Medulla oblongata (tissue), 1 donor: ENCODE results near the gene FAM120A.

Experiments used
- DNase-seq: peaks from one replicate; pipeline ENCODE4 v3.0.0-alpha.2; 2015; ENCODE audit errors: extremely low spot score

Gene FAM120A

DNA sequence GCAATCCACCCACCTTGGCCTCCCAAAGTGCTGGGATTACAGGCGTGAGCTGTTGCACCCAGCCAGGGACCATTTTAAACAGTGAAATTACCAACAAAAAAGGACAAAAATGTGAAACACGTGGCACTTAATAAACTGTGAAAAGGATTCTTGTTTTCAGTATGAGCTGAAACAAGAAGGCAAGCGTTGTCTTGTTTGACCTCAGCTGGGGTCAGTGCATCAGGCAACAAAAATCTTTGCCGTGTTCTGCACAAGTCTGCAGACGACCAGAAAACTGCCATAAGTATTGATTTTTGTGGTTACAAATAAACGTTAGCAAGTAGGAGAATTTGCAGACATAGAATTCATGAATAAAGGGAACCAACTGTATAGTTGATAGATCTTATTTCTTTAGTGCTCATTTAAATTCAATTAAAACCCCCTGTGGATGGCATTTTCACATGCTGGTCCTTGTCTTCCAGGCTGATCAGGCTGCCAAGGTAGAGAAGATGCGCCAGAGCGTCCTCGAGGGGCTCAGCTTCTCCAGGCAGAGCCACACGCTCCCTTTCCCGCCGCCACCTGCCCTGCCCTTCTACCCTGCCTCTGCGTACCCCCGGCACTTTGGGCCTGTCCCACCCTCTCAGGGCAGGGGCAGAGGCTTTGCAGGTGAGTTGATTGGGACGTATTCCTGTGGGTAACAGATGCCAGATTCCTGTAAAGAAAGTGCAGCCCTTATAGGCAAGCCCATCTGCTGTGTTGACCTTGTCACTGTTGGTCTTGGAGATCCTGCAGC is 106.1 kb downstream of the FAM120A start:
- peak; percentile 51 for DNase-seq

DNA sequence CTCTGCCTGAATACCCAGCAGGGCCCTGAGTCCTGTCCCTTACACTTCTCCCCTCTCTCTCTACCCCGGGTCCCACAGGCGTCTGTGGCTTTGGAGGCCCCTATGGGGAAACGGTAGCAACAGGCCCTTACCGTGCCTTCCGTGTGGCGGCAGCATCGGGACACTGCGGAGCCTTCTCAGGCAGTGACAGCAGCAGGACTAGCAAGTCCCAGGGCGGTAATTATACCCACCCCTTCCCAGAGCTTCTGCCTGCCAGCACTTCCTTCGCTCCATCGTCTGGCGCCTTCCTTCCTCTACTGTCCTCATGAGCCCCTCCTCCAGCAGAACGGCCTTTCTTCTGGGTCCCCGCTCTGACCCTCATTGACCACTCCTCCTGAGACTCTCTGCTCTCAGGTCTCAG is 107.0 kb downstream of the FAM120A start:
- no peak for DNase-seq

DNA sequence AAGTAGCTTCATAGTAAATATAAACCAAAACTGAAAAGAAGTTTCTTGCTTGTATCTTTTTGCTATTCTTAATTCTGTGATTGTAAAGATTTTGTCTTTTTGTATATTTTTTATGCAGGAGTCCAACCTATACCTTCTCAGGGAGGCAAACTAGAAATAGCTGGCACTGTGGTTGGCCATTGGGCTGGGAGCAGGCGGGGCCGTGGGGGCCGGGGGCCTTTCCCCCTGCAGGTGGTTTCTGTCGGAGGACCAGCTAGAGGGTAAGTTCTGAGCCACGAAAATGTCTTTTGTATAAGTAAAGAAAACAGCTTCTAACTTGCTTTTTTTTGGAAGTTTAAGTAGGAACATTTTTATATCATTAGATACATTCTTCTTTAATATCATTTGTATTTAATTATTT is 109.5 kb downstream of the FAM120A start:
- DNase-seq = no peak

DNA sequence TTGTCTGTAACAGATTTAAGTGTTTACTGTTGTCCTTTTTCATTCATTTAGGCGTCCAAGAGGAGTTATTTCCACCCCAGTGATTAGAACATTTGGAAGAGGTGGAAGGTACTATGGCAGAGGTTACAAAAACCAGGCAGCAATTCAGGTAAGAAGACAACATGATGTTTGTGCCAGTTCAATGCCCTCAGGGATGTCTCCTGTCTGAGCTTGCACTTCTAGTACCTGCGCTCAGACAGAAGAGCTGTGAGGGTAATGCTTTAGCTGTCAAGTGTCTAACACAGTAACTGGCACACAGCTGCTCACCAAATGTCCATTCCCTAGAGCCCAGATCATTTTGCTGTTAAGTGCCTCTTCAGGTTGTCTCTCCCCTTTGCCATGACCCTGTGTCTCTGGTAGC is 110.7 kb downstream of the FAM120A start:
- DNase-seq = no peak

DNA sequence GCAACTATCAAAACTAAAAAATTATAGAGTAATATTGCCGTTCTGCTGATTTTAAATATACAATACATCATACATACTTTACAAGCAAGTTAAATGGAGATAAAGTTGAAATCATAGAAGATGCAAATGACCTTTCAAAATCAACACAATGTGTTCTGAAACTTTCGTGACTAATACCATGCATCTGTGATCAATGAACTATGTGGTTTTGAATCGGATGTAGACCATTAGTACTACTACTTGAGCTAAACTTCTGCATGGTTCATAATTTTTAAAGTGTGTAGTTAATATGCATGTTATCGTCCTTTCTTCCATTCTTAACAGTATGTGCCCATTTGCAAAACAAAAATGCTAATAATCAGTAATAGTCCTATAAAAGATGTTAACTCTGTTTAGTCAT is 113.6 kb downstream of the FAM120A start:
- no peak for DNase-seq

DNA sequence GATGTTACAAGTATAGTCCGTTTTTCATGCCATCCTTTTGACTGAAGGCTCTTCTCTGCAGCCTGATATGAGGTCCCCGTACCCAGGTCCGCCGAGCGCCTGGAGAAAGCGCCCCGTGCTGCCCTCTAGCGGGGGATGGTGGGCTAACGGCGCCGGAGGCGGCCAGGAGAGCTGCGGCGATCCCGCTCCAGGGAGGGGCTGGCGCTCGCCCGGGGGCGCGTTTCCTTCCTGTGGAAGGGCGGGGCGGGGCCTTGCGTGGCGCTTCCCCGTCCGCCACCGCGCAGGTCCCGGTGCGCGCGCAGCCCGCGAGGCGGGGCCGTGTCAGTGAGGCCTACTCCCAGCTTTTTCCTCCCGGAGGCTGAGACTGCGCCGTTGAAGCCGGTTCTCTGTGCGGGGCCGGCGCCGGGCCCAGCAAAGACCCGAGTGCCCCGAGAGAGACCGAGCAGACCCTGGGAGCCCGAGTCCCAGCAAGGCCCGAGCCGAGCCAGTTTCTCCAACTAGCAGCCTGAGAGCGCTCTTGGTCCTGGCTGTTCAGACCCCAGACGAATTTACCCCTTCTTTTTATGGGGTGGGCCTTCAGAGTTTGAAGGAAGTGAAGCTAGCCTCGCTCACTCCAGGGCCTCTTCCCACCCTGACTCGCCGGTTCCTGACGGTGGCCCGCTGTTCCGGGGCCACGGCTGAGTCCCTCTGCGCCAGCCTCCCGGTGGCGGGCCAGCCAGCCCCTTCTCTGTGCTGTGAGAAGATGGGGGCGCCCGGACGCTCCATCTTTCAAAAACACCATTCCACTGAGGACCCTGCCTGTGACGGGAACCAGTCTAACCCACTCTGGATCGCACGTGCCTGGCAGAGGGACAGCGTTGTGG is 115.2 kb downstream of the FAM120A start:
- DNase-seq = peak; percentile 98

DNA sequence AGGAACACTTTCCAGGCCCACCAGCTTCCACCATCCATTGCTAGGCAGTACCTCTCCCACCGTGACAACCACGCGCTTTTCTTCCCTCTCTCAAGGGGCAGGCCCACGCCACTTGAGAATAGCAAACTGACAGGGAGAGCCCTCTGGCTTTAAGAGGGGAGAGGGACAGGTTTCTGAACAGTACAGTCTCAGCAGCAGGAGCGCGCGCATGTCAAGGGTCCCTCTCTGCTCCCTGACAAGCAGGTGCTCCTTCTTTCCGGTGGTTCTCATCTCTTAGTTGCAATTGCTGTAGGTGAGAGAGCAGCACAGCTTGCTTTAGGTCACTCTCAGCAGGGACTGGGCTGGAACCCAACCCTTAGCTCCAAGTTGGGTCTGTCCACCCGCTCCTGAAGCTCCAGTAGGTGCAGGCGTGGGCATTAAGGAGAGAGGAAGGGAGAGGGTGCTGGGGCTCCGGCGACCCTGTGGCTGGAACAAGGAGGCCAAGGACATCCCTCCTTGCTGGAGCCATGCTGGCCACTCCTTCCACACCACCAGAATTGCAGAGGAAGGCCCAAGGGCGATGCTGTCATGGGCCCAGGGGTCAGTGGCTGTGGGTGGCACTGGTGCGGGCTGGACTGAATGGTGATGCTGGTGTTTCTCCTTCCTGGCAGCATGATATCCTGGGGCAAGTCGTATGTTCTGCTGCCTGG is 115.9 kb downstream of the FAM120A start:
- DNase-seq = no peak

DNA sequence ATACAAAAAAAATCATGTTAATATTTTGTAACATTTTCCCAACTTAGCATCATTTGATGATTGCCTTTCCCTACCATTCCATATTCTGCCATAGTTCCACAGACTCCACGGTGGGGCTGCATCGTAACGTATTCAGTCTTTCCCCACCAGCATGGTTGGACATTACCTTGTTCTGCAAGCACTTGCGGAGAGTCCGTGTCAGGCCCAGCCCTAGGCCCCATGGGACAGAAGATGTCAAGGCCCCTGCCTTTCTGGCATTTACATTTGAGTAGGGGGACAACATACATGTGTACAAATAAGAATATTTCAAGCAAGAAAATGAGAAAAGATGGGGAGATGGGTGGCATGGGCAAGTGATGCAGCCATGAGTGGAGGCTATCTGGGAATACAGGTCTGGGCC is 116.7 kb downstream of the FAM120A start:
- no peak for DNase-seq

DNA sequence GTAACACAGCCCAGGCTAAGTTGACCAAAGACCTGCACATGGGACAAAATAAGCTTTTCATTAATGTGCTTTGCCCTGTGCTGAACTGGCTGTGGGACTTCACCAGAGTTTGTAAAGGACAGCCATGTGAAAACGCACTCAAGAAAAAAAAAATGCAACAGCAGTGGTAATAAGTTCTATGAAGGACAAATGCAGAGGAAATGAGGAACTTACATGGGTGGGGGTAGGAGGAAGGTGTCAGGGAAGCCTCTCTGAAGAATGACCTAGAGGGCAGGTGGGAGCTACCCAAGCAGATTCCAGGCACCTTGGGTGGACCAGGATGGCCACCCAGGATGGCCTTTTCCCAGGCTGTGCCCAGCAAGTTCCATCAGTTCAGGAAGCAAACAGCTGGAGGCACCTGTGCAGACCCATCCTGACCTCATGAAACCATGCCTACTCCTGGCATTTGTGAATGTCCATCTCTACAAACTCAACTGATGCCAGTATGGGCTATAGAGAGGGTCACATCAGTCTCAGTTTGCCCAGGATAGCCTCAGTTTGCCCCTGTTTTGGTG is 118.2 kb downstream of the FAM120A start:
- DNase-seq = no peak

DNA sequence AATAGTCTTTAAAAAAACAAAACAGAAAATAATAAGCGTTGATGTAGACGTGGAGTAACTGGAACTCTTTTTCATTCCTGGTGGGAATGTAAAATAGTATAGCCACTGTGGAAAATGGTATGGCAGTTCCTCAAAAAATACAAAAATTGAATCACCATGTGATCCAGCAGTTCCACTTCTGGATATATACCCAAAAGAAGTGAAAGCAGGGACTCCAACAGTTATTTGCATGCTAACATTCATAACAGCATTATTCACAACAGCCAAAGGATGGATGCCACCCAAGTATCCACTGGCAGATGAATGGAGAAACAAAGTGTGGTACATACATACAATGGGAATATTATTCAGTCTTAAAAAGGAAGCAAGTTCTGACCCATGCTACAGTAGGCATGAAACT is 120.7 kb downstream of the FAM120A start:
- no peak for DNase-seq

DNA sequence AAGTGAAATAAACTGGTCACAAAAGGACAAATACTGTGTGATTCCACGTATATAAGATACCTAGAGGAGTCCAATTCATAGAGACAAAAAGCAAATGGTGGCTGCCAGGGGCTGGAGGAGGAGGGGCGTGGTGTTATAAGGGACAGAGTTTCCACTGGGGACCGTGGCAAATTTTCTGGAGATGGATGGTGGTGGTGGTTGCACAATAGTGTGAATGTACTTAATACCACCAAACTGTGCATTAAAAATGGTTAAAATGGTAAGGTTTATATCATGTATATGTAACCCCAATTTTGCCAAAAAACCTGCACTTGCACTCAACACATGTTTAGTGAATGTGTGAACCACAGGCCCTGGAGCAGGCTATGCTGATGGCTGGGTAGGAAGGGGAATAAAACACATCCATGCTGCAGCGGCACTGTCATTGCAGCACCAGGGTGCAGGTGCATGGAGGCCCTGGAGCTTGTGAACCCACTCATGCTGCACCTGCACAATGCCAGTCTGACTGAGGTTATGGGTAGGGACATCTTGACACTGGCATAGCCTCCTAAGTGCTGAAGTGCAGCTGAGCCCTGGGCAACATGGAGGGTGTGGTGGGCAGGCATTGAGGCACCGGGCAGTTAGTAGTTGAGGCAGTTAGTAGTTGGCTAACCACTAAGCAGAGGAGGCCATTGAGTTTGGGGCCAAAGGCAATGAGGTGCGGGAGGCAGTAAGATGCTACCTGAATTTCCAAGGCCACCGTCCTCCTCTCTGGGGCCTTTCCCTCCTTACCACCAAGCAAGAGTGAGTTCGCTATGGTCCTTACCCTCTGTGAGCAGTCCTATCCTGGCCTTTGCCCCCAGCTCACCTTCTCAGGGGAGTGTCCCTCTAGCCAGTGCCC is 121.4 kb downstream of the FAM120A start:
- DNase-seq = no peak

DNA sequence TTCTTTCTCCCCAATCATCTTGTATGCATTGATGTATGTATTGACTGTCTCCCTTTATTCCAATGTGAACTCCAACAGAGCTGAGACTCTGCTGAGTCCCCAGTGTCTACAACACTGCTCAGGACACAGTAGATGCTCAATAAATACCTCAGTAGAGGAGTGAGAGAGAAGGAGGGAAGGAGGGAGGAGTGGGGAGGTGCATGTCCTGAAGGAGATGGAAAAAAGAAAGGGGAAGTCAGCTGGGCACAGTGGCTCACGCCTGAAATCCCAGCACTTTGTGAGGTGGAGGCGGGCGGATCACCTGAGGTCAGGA is 122.0 kb downstream of the FAM120A start:
- DNase-seq = no peak

DNA sequence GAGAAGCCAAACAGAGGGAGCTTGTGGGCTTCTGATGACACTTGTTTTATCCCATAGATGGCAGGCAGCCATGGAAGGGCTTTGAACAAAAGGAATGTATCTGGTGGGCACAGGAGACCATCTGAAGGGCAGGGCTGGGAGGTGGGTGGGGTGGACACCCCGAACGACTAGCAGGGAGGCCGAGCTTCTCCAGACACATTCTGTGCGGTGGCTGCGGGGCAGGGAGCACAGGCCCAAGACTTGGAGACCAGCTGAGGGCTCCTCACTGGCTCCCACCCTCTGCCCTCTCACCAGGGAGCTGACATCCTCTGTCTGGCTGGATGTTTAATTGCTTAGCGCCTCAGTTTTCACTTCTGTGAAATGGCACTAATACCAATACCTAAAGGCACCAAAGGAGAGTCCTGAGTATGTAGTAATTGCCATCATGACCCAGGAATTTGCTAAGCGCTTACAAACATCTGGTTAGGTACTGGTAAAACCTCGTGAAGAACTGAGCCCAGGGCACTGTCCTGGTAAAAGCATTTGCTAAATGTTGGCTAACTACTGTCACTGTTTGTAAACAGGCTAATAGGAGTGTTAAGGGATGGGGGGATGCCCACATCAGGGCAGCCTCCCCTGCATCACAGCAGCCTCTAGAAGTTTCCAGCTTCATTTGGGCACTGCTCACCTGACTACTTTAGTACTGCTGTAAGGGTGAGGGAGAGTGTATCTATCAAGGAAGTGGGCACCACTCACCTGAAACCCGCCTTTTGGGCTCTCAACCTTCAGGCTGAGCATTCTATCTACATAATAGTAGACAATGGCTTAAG is 122.8 kb downstream of the FAM120A start:
- no peak for DNase-seq

DNA sequence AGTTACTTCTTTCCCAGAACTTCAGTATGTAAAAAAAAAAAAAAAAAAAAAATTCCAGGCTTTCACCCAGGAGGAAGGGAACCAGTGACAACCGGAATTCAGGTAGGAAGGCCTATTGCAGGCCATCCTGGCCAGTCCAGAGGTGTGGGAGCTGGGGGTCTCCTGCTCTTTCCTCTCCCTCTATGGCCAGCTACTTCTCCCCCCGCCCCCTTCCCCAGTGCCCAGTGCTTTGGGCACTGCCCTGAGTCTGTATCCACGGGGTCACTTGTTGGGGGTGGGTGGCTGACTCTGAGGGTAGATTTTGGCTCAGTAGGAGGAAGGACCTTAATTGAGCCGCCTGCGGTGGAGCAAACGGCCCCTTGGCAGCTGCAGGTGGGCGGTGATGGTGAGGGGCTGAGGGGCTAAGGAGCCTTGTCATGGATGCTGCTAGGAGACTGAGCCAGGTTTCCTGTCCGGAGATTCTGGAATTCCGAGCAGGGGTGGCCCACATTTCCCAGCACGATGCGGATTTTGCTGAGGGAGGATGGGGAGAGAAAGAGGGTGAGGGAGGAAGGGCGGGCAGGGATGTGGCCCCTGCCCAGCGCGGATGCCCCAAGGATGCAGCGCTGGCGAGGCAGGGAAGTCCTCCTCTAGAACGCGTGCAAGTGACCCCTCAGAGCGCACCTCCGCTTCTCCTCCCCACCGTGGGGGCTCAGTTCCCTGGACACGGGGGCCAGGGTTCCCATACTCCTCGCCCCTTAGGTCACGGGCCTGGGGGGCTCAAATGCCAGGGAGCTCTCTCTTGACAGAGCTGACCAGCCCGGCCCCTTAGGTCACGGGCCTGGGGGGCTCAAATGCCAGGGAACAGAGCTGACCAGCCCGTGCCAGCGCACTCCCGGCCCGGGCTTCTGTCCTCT is 123.7 kb downstream of the FAM120A start:
- DNase-seq = no peak

DNA sequence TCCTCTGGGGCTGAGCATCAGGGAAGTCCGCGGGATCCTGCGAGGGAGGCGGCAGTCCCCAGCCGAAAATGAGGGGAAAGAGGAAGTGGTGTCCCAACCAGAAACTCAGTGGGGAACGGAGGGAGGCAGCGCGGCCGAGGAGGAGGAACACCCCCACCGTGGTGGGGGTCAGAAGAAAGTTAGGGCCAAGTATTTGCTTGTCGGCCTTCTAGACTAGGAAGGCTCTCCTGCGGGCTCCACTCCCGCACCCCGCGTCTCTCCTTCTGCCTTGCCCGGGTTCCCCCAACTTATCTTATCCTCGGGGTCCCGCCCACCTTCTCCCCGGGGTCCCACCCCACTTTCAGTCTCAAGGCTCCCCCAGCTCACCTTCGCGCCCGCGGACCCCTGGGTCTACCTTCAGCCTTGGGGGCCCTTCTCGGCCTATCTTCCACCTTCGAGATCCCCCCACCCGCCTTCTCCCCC is 124.3 kb downstream of the FAM120A start:
- DNase-seq = peak; percentile 58

DNA sequence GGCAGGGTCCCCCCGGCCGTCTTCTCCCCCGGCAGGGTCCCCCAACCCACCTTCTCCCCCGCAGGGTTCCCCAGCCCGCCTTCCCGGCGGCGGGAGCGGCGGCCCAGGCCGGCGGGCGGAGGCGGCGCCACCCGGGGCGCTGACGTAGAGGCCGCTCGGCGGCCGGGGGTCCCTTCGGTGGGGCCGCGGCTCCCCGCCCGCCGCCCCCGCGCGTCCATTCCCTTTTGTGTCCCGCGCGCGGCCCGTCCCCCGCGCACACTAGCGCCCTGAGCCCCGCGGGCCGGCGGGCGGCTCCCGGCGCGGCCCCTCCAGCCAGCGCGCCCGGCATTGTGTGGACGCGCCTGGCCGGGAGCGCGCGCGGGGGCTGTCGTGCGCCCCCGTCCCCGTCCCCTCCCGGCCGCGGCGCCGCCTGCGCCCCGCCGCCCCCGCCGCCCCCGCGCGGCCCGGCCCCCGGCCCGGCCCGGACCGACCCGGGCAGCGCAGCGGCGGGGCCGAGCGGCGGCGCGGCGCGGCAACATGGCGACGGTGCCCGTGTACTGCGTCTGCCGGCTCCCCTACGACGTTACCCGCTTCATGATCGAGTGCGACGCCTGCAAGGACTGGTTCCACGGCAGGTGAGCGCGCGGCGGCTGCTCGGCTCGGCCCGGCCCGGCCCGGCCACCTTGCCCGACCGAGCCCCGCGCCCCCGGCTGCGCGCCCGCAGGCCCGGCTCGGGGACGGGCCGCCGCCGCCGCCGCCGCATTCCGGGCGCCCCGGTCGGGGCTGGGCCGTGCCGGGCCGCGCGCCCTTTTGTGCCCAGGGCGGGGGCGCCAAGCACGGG is 125.0 kb downstream of the FAM120A start, which contains the start of gene PHF2:
Gene PHF2 (plus strand): TSS at position 327 of the 820 bp plus-strand sequence. CDS start 190 bp downstream, at position 517.
- DNase-seq = peak; percentile 39

DNA sequence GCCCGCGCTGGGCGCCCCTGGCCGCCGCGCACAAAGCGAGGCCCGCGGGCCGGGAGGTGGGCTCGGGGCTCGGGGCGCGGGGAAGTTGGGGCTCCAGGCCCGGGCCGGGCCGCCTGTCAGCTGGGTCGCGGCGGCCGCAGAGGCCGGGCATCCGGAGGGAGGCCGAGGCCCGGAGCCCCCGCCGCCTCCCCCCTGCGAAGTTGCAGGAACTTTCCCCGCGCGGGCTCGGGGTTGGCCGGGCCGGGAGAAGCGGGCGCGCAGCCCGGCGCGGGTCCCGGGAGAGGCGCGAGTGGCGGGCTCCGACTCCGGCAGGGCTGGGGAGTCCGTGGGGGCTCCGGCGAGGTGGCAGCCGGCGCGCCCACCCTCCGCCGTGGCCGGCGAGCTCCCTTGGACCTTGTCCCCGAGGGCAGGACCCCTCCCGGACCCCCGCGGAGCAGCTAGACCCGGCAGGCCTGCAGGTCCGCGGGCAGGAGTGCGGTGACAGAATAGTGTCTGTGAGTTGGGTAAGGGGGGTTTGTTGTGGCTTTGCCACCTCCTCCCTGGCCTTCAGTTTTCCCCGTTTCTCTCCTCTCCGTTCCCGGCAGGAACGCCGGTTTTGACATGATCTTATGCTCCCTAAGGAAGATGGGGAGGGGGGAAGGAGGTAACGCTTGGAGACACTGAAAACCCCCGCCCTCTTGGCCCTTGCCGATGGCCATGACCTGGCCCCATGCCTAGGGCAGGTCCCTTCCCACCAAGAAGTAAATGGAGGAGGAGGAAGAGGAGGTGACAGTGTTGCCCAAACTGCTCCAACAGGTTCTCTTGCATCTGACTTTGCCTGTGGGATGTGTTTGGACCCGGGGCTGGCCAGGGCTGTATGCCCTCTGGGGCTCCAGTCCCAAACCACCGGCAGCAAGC is 125.8 kb downstream of the FAM120A start:
- no peak for DNase-seq
